Astrocyte of the cerebellum (primary cell): ENCODE data around the gene TM7SF3.
"Not testable (repeated sequence)": the region's sequence is repeated elsewhere in the genome, so short reads cannot be mapped to it uniquely, and the experiment has no call there.

ENCODE experiments used
- DNase-seq: peaks from one replicate; pipeline ENCODE4 v3.0.0-alpha.2; 2011; ENCODE audit warnings: low read depth
- H3K4me3 ChIP-seq: 2 replicates; pipeline ENCODE4 v1.5.1; 2011; ENCODE audit warnings: mild to moderate bottlenecking, low read depth, low read length, moderate library complexity
- CTCF ChIP-seq: IDR thresholded peaks from 2 replicates; pipeline ENCODE4 v1.5.1; 2012; ENCODE audit warnings: low read length, low read depth, moderate library complexity, mild to moderate bottlenecking; ENCODE audit errors: missing control alignments
- in situ Hi-C: cut with HindIII; loops from 2 replicates; pipeline ENCODE4 v1.10.0; 2017; ENCODE audit warnings: low sequenced_read_pairs

The TM7SF3 gene

GRCh38 chr12:27052742-27053141, 38.6 kb upstream of the TM7SF3 start:
- in situ Hi-C loops = no loop called here
- no peak for TF ChIP-seq CTCF
- no peak for DNase-seq

GRCh38 chr12:27052176-27052575, 38.0 kb upstream of the TM7SF3 start:
- DNase-seq = no peak
- in situ Hi-C loops = no loop called here
- H3K4me3 ChIP-seq = no peak overlapping the region
- TF ChIP-seq CTCF = no peak

More at GRCh38 chr12:27052742-27053141, 38.6 kb upstream of the TM7SF3 start:
- no peak overlapping the region for H3K4me3 ChIP-seq

- DNase-seq = peak; percentile 32
- no peak overlapping the region for H3K4me3 ChIP-seq
- in situ Hi-C loops = loop anchor here (25.0 kb wide), 1 partner anchor 238 kb away; no protein-coding TSS in a partner anchor
- TF ChIP-seq CTCF = no peak
These were observed 34.9 kb upstream of the TM7SF3 start for GRCh38 chr12:27048822-27049752.

GRCh38 chr12:27042018-27042417, 27.8 kb upstream of the TM7SF3 start:
- not testable (repeated sequence) for H3K4me3 ChIP-seq, DNase-seq
- in situ Hi-C loops = loop anchor here (25.0 kb wide), 1 partner anchor 245 kb away; no protein-coding TSS in a partner anchor

GRCh38 chr12:27040637-27041036, 26.5 kb upstream of the TM7SF3 start:
- in situ Hi-C loops = loop anchor here (25.0 kb wide), 1 partner anchor 247 kb away; no protein-coding TSS in a partner anchor
- DNase-seq, H3K4me3 ChIP-seq: not testable (repeated sequence)

- no peak for DNase-seq
- no peak for TF ChIP-seq CTCF
- in situ Hi-C loops = loop anchor here (25.0 kb wide), 1 partner anchor 253 kb away; no protein-coding TSS in a partner anchor
- no peak overlapping the region for H3K4me3 ChIP-seq
These were observed 20.6 kb upstream of the TM7SF3 start for GRCh38 chr12:27034607-27035293.

- no peak for DNase-seq
- TF ChIP-seq CTCF = no peak
These were observed 18.5 kb upstream of the TM7SF3 start for GRCh38 chr12:27032679-27033078.

More at GRCh38 chr12:27032679-27033078, 18.5 kb upstream of the TM7SF3 start:
- H3K4me3 ChIP-seq = no peak overlapping the region
- in situ Hi-C loops = loop anchor here (25.0 kb wide), 1 partner anchor 255 kb away; no protein-coding TSS in a partner anchor
